Tibial artery (tissue), 4 donors: Measurements from ENCODE around the gene NELL2.

Source experiments
- DNase-seq, 2 donors: peaks; one replicate each; pipeline ENCODE4 v3.0.0-alpha.2; 2019
- H3K27ac ChIP-seq, 2 donors: fragments of 200-600 bp; sonication (generic) in 1 of 2; 1 replicate in 1 of 2; 2 replicates in 1 of 2; pipeline ENCODE4 v1.5.1; 2018 to 2019; ENCODE audit warnings: mild to moderate bottlenecking in 1 of 2
- H3K27me3 ChIP-seq, 2 donors: fragments of 200-600 bp; sonication (generic) in 1 of 2; one replicate each; pipeline versions ENCODE4 v1.5.1 to v1.6.0; 2016 to 2019
- H3K36me3 ChIP-seq, 3 donors: fragments of 200-600 bp; sonication (generic) in 2 of 3; one replicate each; pipeline ENCODE4 v1.5.1; 2016 to 2019; ENCODE audit warnings: mild to moderate bottlenecking in 2 of 3
- H3K4me1 ChIP-seq, 4 donors: fragments of 200-600 bp; sonication (generic) in 2 of 4; 1 replicate in 3 of 4; 2 replicates in 1 of 4; pipeline ENCODE4 v1.5.1; 2016 to 2019
- H3K4me3 ChIP-seq, 2 donors: fragments of 200-600 bp; sonication (generic) in 1 of 2; 1 replicate in 1 of 2; 2 replicates in 1 of 2; pipeline ENCODE4 v1.5.1; 2018 to 2019; ENCODE audit warnings: mild to moderate bottlenecking in 2 of 2
- H3K9me3 ChIP-seq, 3 donors: fragments of 200-600 bp; sonication (generic) in 1 of 3; one replicate each; pipeline ENCODE4 v1.5.1; 2016 to 2019
- intact Hi-C: fragments of 100-400 bp; cut with DNase I; formaldehyde crosslinking; loops from one replicate; pipeline ENCODE4 v1.15.0; 2023; ENCODE audit warnings: low total_unique reads
- TF ChIP-seq, protein P1 (sequence below), 2 experiments: fragments of 200-600 bp in 1 of 2; fragments of 450-650 bp in 1 of 2; IDR thresholded peaks; one replicate each; pipeline ENCODE4 v1.5.1; 2017 to 2019; ENCODE audit warnings: antibody characterized with exemption in 2 of 2, mild to moderate bottlenecking in 1 of 2, moderate library complexity in 1 of 2

The NELL2 gene

DNA sequence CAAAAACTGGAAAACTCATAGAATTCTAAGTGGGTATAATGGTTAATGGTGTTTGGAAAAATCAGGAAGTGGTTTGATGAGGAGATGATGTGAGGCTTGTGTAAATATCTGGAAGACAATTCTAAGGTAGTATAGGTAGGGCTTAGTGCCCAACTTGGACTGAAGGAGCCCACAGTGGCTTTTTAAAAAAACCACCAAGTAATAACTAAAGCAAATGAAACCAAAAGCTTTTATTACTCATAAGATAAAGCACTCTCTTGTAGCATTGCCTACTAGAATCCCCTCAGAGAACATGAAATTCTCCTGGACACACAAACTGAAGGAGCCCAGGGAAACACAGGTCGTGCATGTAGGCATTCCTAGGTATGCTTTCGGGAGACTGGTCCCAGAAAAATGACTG is 324.5 kb downstream of the NELL2 start:
- H3K4me1 ChIP-seq = no peaks in the 10 kb centered on the region
- no peaks in the 10 kb centered on the region for H3K36me3 ChIP-seq
- H3K27ac ChIP-seq = no peak overlapping the region
- DNase-seq = no peak
- no peaks in the 10 kb centered on the region for H3K27me3 ChIP-seq
- no peak overlapping the region for H3K4me3 ChIP-seq
- TF ChIP-seq, protein P1, sequence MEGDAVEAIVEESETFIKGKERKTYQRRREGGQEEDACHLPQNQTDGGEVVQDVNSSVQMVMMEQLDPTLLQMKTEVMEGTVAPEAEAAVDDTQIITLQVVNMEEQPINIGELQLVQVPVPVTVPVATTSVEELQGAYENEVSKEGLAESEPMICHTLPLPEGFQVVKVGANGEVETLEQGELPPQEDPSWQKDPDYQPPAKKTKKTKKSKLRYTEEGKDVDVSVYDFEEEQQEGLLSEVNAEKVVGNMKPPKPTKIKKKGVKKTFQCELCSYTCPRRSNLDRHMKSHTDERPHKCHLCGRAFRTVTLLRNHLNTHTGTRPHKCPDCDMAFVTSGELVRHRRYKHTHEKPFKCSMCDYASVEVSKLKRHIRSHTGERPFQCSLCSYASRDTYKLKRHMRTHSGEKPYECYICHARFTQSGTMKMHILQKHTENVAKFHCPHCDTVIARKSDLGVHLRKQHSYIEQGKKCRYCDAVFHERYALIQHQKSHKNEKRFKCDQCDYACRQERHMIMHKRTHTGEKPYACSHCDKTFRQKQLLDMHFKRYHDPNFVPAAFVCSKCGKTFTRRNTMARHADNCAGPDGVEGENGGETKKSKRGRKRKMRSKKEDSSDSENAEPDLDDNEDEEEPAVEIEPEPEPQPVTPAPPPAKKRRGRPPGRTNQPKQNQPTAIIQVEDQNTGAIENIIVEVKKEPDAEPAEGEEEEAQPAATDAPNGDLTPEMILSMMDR (IDR thresholded peaks at IDR 0.05) = no peak
- intact Hi-C loops = no loop called here
- H3K9me3 ChIP-seq = no peaks in the 10 kb centered on the region

DNA sequence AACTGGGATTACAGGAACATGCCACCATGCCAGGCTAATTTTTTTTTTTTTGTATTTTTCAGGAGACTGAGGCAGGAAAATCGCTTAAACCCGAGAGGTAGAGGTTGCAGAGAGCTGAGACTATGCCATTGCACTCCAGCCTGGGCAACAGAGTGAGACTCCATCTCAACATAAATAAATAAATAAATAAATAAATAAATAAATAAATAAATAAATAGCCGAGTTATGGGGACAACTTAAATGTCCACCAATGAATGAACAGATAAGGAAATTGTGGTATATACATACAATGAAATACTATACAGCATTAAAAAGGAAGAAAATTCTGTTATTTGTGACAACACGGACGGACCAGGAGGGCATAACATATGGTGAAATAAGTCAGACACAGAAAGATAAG is 325.7 kb downstream of the NELL2 start:
- DNase-seq = no peak
- TF ChIP-seq, protein P1 (IDR thresholded peaks at IDR 0.05) = no peak

DNA sequence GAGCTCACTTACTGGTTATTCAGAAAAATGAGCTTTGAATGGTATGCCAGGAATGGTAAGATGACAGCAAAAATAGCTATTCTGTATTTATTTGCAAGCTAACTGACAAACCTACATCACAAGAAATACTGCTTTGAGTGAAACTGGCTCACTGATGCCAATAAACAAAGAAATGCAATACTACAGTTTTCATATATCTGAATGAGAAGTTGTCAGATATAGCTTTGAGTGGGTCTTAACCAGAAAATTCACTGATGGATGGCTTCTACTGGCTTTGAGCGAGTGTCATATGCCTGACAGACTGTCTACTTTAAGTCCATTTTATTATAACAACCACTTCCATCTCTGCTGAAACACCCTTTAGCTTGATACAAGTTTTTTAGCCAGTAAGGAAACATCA is 330.1 kb downstream of the NELL2 start:
- no peak for DNase-seq
- H3K9me3 ChIP-seq = no peaks in the 10 kb centered on the region
- H3K4me3 ChIP-seq = no peak overlapping the region
- TF ChIP-seq, protein P1 (IDR thresholded peaks at IDR 0.05) = no peak
- intact Hi-C loops = no loop called here
- H3K27me3 ChIP-seq = no peaks in the 10 kb centered on the region
- no peak overlapping the region for H3K27ac ChIP-seq
- no peaks in the 10 kb centered on the region for H3K4me1 ChIP-seq
- no peaks in the 10 kb centered on the region for H3K36me3 ChIP-seq

More for the DNA sequence above, 325.7 kb downstream of the NELL2 start:
- intact Hi-C loops = no loop called here
- Histone ChIP-seq H3K27me3 (no peaks in the 10 kb centered on the region), H3K4me1 (no peaks in the 10 kb centered on the region), H3K9me3 (no peaks in the 10 kb centered on the region), H3K36me3 (no peaks in the 10 kb centered on the region), H3K27ac (no peak overlapping the region), H3K4me3 (no peak overlapping the region)

DNA sequence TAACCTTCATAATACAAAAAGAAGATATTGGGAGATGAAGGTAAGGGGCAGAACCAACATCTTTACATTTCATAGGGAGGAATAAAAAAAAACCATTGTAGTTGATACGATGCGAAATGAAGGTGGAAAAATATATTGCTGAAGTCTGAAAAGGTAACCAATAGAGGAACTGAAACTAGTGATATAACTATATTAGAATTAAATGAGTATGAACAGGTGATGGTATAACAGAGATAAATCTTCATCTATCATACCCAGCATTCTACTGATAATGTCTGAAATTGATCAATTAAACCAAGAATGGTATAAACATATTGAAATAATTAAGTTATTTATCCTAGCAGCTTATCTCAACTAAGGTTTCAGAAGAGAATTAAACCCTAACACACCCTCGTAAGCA is 332.1 kb downstream of the NELL2 start:
- intact Hi-C loops = no loop called here
- TF ChIP-seq, protein P1 (IDR thresholded peaks at IDR 0.05) = no peak

DNA sequence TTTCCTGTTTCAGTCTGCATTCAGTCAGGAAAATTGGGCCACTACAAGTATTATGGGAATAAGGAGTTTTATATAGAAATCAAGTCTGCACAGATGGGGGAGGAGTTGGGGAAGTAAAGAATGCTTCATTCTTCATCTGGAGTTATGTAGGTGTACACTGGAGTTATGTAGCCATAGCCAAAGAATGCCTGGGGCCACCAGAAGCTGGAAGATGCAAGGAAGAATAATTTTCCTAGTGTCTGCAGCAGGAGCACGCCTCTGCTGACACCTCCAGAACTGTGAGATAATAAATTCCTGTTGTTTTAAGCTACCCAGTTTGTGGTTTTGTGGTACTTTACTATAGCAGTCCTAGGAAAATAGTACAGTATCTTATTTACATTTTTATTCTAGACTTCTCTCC is 333.4 kb downstream of the NELL2 start:
- no peaks in the 10 kb centered on the region for H3K9me3 ChIP-seq
- no peaks in the 10 kb centered on the region for H3K27me3 ChIP-seq
- no peak overlapping the region for H3K27ac ChIP-seq
- no peak overlapping the region for H3K4me3 ChIP-seq
- TF ChIP-seq, protein P1 (IDR thresholded peaks at IDR 0.05) = no peak
- intact Hi-C loops = no loop called here
- H3K4me1 ChIP-seq = no peaks in the 10 kb centered on the region
- DNase-seq = no peak
- no peaks in the 10 kb centered on the region for H3K36me3 ChIP-seq

More for the DNA sequence above, 332.1 kb downstream of the NELL2 start:
- no peak overlapping the region for H3K27ac ChIP-seq
- no peak for DNase-seq
- no peaks in the 10 kb centered on the region for H3K36me3 ChIP-seq
- H3K9me3 ChIP-seq = no peaks in the 10 kb centered on the region
- H3K4me3 ChIP-seq = no peak overlapping the region
- no peaks in the 10 kb centered on the region for H3K4me1 ChIP-seq
- H3K27me3 ChIP-seq = no peaks in the 10 kb centered on the region

DNA sequence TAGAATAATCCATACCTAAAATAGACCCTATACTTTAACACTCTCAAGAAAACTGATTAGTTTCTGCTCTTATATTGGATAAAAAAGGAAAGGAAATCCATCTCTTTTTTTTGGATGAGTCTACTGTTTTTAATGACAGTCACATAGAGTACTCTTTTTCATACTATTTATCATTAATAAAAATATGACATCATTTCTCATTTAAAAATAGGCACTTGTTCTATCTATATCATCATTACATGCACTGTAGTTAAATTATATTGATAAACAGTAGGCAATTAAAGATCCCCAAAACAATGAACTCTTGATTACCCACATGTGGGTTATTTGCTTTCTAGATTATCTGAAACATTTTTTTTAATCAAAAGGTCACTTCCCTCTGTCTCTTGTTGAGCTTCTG is 338.8 kb downstream of the NELL2 start:
- intact Hi-C loops = no loop called here
- no peaks in the 10 kb centered on the region for H3K27me3 ChIP-seq
- no peaks in the 10 kb centered on the region for H3K36me3 ChIP-seq
- H3K4me3 ChIP-seq = no peak overlapping the region
- DNase-seq = no peak
- no peak overlapping the region for H3K27ac ChIP-seq
- no peaks in the 10 kb centered on the region for H3K4me1 ChIP-seq
- TF ChIP-seq, protein P1 (IDR thresholded peaks at IDR 0.05) = no peak
- no peaks in the 10 kb centered on the region for H3K9me3 ChIP-seq
